Nephron (organoid): ENCODE measurements around the gene PHIP.

ENCODE experiments used
- H3K27ac Mint-ChIP-seq, 3 experiments: 2 replicates each; pipeline ENCODE4 v1.8.0; 2020; ENCODE audit warnings: mixed read lengths in 3 of 3, mild to moderate bottlenecking in 2 of 3, moderate library complexity in 1 of 3
- H3K27me3 Mint-ChIP-seq: 2 replicates; pipeline ENCODE4 v1.8.0; 2021; ENCODE audit warnings: low read depth, mild to moderate bottlenecking, moderate library complexity, mixed read lengths
- H3K36me3 Mint-ChIP-seq: 2 replicates; pipeline ENCODE4 v1.8.0; 2020; ENCODE audit warnings: low read depth, mixed read lengths
- H3K4me1 Mint-ChIP-seq: 2 replicates; pipeline ENCODE4 v1.8.0; 2020; ENCODE audit warnings: mixed read lengths
- H3K4me3 Mint-ChIP-seq, 3 experiments: 2 replicates each; pipeline ENCODE4 v1.8.0; 2020; ENCODE audit warnings: mild to moderate bottlenecking in 3 of 3, mixed read lengths in 3 of 3, moderate library complexity in 2 of 3
- H3K9me3 Mint-ChIP-seq: 2 replicates; pipeline ENCODE4 v1.8.0; 2020; ENCODE audit warnings: mixed read lengths
- CTCF ChIP-seq, 3 experiments: fragments of 200-600 bp; sonication (generic); IDR thresholded peaks; one replicate each; pipeline ENCODE4 v1.5.0; 2021; ENCODE audit warnings: antibody characterized with exemption in 3 of 3; ENCODE audit not compliant: unreplicated experiment in 3 of 3

PHIP gene

GRCh38 chr6:79042088-79042798 is 35.8 kb downstream of the PHIP start:
- no peak overlapping the region for H3K27ac Mint-ChIP-seq
- H3K4me1 Mint-ChIP-seq = no peaks in the 10 kb centered on the region
- no peak overlapping the region for H3K4me3 Mint-ChIP-seq
- peaks cover 69% of the 10 kb centered on the region for H3K36me3 Mint-ChIP-seq
- TF ChIP-seq CTCF (IDR thresholded peaks at IDR 0.05; ENCODE audit: unreplicated experiment in 3 of 3) = no peak
- no peaks in the 10 kb centered on the region for H3K9me3 Mint-ChIP-seq
- H3K27me3 Mint-ChIP-seq = no peaks in the 10 kb centered on the region

- Mint-ChIP-seq H3K4me1 (no peaks in the 10 kb centered on the region), H3K4me3 (no peak overlapping the region), H3K27me3 (no peaks in the 10 kb centered on the region), H3K36me3 (peaks cover 72% of the 10 kb centered on the region), H3K27ac (no peak overlapping the region), H3K9me3 (no peaks in the 10 kb centered on the region)
- TF ChIP-seq CTCF (IDR thresholded peaks at IDR 0.05; ENCODE audit: unreplicated experiment in 3 of 3) = no peak
Observed at GRCh38 chr6:79040083-79040482, 38.0 kb downstream of the PHIP start.

- H3K27me3 Mint-ChIP-seq = no peaks in the 10 kb centered on the region
- no peak for TF ChIP-seq CTCF (IDR thresholded peaks at IDR 0.05; ENCODE audit: unreplicated experiment in 3 of 3)
- no peak overlapping the region for H3K4me3 Mint-ChIP-seq
- no peaks in the 10 kb centered on the region for H3K9me3 Mint-ChIP-seq
- H3K4me1 Mint-ChIP-seq = no peaks in the 10 kb centered on the region
- peaks cover 73% of the 10 kb centered on the region for H3K36me3 Mint-ChIP-seq
- no peak overlapping the region for H3K27ac Mint-ChIP-seq
Observed at GRCh38 chr6:79038061-79038460, 40.0 kb downstream of the PHIP start.

- no peaks in the 10 kb centered on the region for H3K9me3 Mint-ChIP-seq
- no peaks in the 10 kb centered on the region for H3K27me3 Mint-ChIP-seq
- H3K27ac Mint-ChIP-seq = no peak overlapping the region
- peaks cover 4% of the 10 kb centered on the region for H3K4me1 Mint-ChIP-seq
- peaks cover 74% of the 10 kb centered on the region for H3K36me3 Mint-ChIP-seq
- no peak for TF ChIP-seq CTCF (IDR thresholded peaks at IDR 0.05; ENCODE audit: unreplicated experiment in 3 of 3)
- no peak overlapping the region for H3K4me3 Mint-ChIP-seq
Observed at GRCh38 chr6:79034865-79035264, 43.2 kb downstream of the PHIP start.

GRCh38 chr6:79033279-79033678 is 44.8 kb downstream of the PHIP start:
- H3K36me3 Mint-ChIP-seq = peaks cover 72% of the 10 kb centered on the region
- no peak for TF ChIP-seq CTCF (IDR thresholded peaks at IDR 0.05; ENCODE audit: unreplicated experiment in 3 of 3)
- H3K4me3 Mint-ChIP-seq = no peak overlapping the region
- no peaks in the 10 kb centered on the region for H3K9me3 Mint-ChIP-seq
- no peak overlapping the region for H3K27ac Mint-ChIP-seq
- no peaks in the 10 kb centered on the region for H3K27me3 Mint-ChIP-seq
- peaks cover 4% of the 10 kb centered on the region for H3K4me1 Mint-ChIP-seq
